Osteoblast (primary cell): Measurements from ENCODE around the gene TUT1. TPM values are rescaled to one million over a fixed set of nuclear protein-coding genes. Genes with fewer than 3 reads are reported as not detected.

Experiments
- DNase-seq: peaks from one replicate; pipeline ENCODE4 v3.0.0; 2011; ENCODE audit warnings: low spot score, mixed read lengths; ENCODE audit not compliant: insufficient read length; ENCODE audit errors: missing footprints
- H2AFZ ChIP-seq: 2 replicates; pipeline ENCODE4 v1.6.0; 2011; ENCODE audit warnings: mild to moderate bottlenecking, low read length
- H3K27ac ChIP-seq: 2 replicates; pipeline ENCODE4 v1.5.1; 2011; ENCODE audit warnings: mild to moderate bottlenecking, low read depth, low read length, moderate library complexity
- H3K27me3 ChIP-seq: 2 replicates; pipeline ENCODE4 v1.6.0; 2012; ENCODE audit warnings: mild to moderate bottlenecking, control low read depth, inconsistent platforms, low read length, moderate library complexity; ENCODE audit not compliant: insufficient read depth
- H3K36me3 ChIP-seq: 2 replicates; pipeline ENCODE4 v1.5.1; 2011; ENCODE audit warnings: mild to moderate bottlenecking, low read length, control low read depth, moderate library complexity; ENCODE audit not compliant: insufficient read depth
- H3K4me1 ChIP-seq: 2 replicates; pipeline ENCODE4 v1.5.1; 2011; ENCODE audit warnings: mild to moderate bottlenecking, low read length, control low read depth, moderate library complexity; ENCODE audit not compliant: insufficient read depth
- H3K4me2 ChIP-seq: 2 replicates; pipeline ENCODE4 v1.6.0; 2011; ENCODE audit warnings: mild to moderate bottlenecking, low read length; ENCODE audit not compliant: insufficient read depth
- H3K4me3 ChIP-seq: fragments of 200-600 bp; sonication (generic); 3 replicates; pipeline ENCODE4 v1.5.1; 2012; ENCODE audit warnings: mild to moderate bottlenecking, low read length, inconsistent platforms; ENCODE audit not compliant: insufficient read depth
- H3K79me2 ChIP-seq: 2 replicates; pipeline ENCODE4 v1.6.0; 2012; ENCODE audit warnings: mild to moderate bottlenecking, low read length, control low read depth, inconsistent platforms; ENCODE audit not compliant: insufficient read depth
- H3K9me3 ChIP-seq: 2 replicates; pipeline ENCODE4 v1.5.1; 2011; ENCODE audit warnings: low read depth, low read length, control low read depth
- H4K20me1 ChIP-seq: 2 replicates; pipeline ENCODE4 v1.6.0; 2012; ENCODE audit warnings: mild to moderate bottlenecking, low read length, control low read depth; ENCODE audit not compliant: insufficient read depth
- total RNA-seq: library from RNA; depleted of rRNA; stranded (reverse); fragments of >200 nt; gene quantifications from 2 replicates; pipeline ENCODE4 v1.2.3, GENCODE V29; 2012
- TF ChIP-seq, protein P1 (sequence below): IDR thresholded peaks from 2 replicates; pipeline ENCODE4 v1.5.1; 2011; ENCODE audit warnings: mild to moderate bottlenecking, low read depth, low read length, moderate library complexity; ENCODE audit errors: extremely low read depth

Gene TUT1
- total RNA-seq, 1 donor, result 7.6 TPM

DNA sequence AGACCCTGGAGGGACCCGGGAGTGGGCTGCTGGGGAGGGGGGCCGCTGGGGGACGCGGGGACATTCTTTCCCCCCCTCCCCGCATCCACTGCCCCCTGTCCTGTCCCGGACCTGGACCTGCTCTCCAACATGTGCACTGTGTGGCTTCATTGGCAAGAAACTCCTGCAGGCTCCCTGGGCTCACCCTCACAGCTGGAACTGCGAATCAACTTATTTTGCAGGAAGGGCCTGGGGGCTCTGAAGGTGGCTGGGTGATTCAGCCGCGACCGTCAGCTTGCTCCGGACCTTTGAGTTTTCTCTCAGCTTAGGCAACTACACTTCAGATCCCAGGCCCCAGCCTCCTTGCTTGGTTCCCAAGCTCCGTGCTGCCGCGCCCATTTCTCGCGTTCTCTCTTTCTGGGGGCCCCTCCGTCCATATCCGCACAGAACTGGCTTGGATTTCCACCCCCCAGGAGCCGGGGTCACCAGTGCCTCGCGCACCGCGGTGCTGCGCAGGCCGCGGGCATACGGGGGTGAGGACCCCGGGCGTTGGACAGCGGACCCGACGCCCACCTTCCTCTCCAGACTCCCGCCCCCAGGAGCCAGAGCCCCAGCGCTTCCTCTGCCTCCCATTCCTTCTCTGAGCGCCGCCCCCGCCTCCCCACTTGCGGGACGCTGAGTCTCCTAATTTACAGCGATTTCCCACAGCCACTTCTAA lies 44.2 kb downstream of the TUT1 start:
- DNase-seq, result peak; percentile 94
- H3K4me3 ChIP-seq, result peak overlapping the region; percentile 98
- TF ChIP-seq, protein P1, sequence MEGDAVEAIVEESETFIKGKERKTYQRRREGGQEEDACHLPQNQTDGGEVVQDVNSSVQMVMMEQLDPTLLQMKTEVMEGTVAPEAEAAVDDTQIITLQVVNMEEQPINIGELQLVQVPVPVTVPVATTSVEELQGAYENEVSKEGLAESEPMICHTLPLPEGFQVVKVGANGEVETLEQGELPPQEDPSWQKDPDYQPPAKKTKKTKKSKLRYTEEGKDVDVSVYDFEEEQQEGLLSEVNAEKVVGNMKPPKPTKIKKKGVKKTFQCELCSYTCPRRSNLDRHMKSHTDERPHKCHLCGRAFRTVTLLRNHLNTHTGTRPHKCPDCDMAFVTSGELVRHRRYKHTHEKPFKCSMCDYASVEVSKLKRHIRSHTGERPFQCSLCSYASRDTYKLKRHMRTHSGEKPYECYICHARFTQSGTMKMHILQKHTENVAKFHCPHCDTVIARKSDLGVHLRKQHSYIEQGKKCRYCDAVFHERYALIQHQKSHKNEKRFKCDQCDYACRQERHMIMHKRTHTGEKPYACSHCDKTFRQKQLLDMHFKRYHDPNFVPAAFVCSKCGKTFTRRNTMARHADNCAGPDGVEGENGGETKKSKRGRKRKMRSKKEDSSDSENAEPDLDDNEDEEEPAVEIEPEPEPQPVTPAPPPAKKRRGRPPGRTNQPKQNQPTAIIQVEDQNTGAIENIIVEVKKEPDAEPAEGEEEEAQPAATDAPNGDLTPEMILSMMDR, result no peak
- H2AFZ ChIP-seq, result peak overlapping the region; percentile 70
- no peaks in the 10 kb centered on the region for H3K36me3 ChIP-seq
- H3K27me3 ChIP-seq, result no peaks in the 10 kb centered on the region
- H3K4me2 ChIP-seq, result peak overlapping the region; percentile 93
- H3K27ac ChIP-seq, result peak overlapping the region; percentile 37
- peaks cover 32% of the 10 kb centered on the region for H4K20me1 ChIP-seq
- H3K4me1 ChIP-seq, result peaks cover 41% of the 10 kb centered on the region
- peaks cover 45% of the 10 kb centered on the region for H3K79me2 ChIP-seq
- no peaks in the 10 kb centered on the region for H3K9me3 ChIP-seq

DNA sequence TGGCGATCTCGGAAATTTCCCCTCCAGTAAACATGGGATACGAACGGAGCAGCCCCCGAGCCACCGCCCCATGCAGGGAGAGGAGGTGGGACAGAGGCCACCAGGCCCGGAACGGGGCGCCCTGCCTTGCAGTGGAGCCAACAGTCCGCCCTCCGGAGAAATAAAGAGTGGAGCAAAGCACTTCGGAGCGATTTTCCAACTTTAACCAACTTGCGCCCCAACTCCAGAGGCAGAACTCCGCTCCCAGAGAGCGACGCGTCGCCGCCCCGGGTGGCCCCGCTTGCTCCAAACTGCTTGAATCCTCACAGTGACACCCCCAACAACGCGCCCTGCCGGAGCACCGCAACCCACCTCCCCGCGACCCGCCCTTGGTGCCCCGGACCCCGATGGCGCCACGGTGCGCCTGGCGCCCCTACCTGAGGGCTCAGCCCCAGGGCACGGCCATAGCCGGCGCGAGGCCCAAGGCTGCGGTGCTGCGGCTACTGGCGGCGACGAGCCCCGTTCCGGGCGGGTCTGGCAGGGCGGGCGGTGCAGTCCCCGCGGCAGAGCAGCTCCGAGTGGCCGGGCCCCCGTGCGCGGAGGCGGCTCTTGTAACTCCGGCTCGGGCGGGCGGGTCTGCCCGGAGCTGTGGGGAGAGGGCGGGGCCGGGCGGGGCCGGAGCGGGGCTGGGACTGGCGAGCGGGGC lies 44.9 kb downstream of the TUT1 start, which contains the start of gene AHNAK:
Gene AHNAK, minus strand, starts transcription at position 563 of the 685 bp plus-strand sequence. CDS start 10,708 bp downstream, outside the sequence.
- Histone ChIP-seq H4K20me1 (peaks cover 39% of the 10 kb centered on the region), H3K27ac (peak within 1 kb of the TSS; percentile 67), H3K9me3 (no peaks in the 10 kb centered on the region), H3K4me1 (peaks cover 41% of the 10 kb centered on the region), H3K27me3 (no peaks in the 10 kb centered on the region), H3K4me2 (peak within 1 kb of the TSS; percentile 93), H3K79me2 (peaks cover 52% of the 10 kb centered on the region), H2AFZ (peak within 1 kb of the TSS; percentile 70), H3K4me3 (peak within 1 kb of the TSS; percentile 98), H3K36me3 (no peaks in the 10 kb centered on the region)
- TF ChIP-seq, protein P1, result no peak
- DNase-seq, result peak; percentile 95

DNA sequence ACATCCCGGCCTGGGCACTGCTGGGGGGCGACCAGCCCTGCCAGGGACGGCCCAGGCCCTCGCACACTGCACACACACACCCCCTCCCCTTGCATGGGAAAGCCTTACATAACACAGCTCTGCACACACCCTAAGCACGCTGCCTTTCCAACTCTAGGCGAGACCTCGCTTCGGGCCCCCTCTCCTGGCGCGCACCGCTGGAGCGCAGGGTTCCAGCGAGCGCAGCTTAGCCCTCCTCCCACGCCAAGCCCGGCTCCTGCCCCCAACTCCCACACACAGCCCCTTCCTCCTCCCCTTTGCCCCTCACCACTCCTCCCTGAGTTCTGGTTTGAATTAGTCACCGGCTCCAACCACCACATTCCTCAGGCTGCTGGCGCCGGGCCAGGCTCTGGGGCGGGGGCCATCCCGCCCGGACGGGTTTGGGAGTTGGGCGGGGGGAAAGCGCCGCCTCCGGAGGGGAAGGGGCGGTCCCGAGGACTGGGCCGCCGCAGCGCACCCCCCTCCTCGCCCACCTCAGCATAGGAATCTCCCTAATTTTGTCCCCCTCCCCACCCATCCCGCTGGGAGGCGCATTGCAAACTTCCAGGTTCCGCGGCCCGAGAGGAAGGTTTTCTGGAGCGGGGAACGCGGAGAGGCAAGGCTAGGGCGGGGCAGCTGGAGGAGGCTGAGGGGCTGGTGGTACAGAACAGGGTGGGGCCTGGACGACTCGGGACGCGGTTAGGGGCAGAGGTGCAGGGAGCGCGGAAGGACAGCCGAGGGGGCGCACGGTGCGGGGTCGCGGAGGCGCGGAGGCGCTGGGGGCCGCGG lies 45.7 kb downstream of the TUT1 start:
- H3K36me3 ChIP-seq, result no peaks in the 10 kb centered on the region
- H3K79me2 ChIP-seq, result peaks cover 60% of the 10 kb centered on the region
- peak overlapping the region; percentile 67 for H3K27ac ChIP-seq
- peaks cover 48% of the 10 kb centered on the region for H3K4me1 ChIP-seq
- H2AFZ ChIP-seq, result no peak overlapping the region
- H3K9me3 ChIP-seq, result no peaks in the 10 kb centered on the region
- H4K20me1 ChIP-seq, result peaks cover 47% of the 10 kb centered on the region
- H3K4me3 ChIP-seq, result peak overlapping the region; percentile 98
- H3K27me3 ChIP-seq, result no peaks in the 10 kb centered on the region
- DNase-seq, result peak; percentile 99
- TF ChIP-seq, protein P1, result peak; percentile 7
- H3K4me2 ChIP-seq, result peak overlapping the region; percentile 93
